GM19468 (cell line): ENCODE data around the gene FIGNL2.

Experiments used
- ATAC-seq: cut with Tn5 transposase; IDR thresholded peaks from one replicate; pipeline ENCODE4 v1.9.1; 2021; ENCODE audit warnings: mild to moderate bottlenecking, moderate library complexity, moderate number of reproducible peaks; ENCODE audit not compliant: unreplicated experiment; ENCODE audit errors: extremely low read depth

FIGNL2 gene

DNA sequence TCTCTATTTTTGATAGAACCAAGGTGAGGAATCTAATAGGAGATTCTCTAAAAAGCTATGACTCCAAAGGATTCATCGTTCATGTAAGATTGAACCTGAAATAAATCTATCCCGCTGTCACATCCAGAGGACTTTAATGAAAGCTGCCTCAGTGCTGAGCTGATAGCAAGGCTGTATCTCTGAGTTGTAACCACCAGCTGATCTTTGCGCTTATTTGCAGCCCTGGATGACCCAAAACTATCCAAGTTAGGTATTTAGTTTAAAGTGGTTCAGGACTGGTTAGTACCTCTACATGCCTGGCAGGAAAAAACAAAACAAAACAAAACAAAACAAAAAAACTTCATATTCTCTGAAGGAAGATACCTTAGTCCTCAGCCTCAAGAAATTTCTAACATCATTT lies 30.6 kb upstream of the FIGNL2 start:
- ATAC-seq = no peak

DNA sequence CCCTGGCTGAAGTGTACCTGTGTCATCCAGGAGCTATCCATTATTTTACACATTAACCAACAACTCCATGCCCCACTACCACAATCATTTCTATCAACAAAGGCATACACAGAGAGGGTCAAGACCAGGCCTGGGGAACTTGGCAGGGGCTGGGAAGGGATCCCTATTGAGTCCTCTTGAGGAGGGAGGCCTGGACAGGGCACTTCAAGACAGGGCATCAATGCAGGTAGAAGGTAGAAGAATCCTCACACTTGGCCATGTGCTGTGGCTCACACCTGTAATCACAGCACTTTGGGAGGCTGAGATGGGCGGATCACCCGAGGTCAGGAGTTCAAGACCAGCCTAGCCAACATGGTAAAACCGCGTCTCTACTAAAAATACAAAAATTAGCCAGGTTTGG lies 26.0 kb upstream of the FIGNL2 start:
- ATAC-seq = no peak

DNA sequence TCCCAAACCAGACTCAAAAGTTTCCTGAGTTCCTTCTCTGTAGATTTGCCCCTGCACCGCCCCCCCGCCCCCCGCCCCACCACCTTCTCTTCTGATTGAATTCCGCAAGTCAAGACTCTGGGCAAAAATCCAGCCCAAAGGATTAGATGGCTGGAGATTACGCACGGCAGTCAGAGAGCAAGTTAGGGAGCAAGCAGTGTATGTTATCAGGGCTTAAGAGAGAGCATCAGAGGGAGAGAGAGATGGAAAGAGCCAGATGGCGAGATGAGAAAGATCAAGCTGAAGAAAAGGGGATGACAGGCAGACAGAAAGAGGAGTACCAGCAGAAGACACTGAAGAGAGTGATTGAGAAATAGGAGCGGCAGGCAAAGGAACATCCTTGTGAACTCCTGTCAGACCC lies 25.5 kb upstream of the FIGNL2 start:
- ATAC-seq = no peak

DNA sequence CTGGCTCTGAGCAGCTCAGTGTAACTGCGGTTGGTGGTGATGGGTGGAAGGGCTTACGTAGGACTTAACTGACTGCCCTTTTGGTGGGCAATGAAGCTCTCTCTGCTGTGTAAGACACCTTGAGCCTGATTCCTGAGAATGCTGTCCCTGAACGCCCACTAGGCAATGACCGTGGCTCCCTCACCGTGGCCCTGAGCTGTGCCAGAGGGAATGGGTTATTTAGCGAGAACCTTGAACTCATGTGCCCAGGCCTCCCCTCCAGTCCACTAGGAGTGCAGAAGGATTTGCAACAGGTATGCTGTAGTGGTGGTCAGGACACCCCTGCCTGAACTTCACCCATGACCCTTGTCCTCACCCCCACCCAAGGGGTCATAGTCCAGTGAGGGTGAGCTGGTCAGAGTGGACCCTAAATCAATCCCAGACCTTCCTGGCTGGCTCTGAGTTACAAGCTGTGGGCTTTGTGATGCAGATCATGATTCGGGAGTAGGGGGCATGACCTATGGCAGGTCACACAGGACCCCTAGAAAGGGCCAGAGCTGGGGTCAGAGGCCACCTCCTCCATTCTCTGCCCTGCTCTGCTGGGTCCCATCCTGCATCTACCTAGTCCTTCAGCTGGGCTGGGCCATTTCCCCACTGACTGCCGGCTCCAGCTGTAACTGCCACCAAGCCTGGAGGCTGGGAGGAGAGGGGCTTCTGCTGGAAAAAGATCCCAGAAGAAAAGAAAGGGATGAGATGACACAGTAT lies 24.9 kb upstream of the FIGNL2 start:
- no peak for ATAC-seq

DNA sequence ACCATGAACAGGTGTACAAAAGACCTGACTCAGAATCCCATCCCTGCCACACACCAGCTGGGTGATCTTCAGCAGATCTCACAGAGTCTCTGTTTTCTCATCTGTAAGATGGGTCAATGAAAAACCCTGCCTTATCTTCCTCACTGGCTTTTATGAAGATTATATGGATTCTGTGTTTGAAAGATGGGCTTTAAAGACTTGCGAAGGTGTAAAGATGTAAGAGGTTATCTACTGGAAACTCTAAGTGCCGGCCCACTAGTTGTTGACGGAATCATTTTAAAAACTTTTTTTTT lies 24.1 kb upstream of the FIGNL2 start:
- no peak for ATAC-seq

DNA sequence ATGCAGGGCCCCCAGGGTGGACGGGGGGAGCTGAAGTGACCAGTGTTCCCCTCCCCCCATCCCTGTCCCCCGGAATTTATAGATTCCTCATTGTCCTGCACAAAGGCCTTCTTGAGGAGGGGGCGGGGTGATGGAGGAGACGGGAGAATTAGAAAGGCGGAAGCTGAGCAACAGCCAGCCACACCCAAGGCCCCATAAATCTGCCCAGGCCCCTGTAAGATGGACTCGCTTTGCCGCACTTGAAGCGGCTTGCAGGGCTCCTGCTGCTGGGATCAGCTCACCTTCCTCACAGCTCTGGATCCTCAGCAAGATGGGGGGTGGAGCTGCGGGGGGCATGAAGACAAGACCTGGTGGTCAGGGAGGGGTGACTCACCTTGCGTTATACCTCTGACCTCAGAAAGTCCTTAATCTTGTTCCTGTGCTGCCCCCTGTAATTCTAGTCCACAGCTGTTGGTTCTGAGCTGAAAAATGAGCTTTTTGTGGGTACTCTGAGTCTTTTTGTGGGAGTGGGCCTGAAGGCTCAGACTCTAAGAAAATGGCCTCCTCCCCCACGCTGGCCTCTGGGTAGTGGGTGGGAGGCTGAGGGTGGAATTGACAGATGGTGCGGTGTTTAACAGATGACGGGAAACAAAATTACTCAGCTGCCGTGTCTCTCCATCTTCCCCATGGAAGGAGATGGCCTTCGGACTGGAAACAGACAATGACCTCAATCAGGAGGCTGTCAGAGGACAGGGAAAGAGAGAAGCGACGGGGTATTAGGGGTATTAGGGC lies 23.6 kb upstream of the FIGNL2 start:
- ATAC-seq = no peak

DNA sequence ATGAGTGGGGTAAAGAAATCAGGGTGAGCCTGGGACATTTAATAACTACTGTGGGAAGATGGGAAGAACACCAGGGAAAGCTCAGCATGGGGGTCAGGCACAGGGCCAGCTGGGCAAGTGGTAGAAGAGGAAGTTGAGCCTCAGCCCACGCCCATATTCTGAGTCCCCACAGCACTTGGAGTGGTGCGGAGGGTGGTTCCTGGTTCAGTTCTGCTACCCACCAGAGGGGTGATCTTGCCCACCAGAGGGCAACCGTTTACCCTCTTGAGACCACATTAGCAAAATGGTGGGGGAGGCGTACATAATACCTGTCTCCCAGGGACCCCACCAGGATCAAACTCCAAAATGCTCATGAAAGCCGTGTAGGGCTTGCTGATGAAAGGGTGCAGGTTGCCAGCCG lies 22.6 kb upstream of the FIGNL2 start:
- no peak for ATAC-seq

DNA sequence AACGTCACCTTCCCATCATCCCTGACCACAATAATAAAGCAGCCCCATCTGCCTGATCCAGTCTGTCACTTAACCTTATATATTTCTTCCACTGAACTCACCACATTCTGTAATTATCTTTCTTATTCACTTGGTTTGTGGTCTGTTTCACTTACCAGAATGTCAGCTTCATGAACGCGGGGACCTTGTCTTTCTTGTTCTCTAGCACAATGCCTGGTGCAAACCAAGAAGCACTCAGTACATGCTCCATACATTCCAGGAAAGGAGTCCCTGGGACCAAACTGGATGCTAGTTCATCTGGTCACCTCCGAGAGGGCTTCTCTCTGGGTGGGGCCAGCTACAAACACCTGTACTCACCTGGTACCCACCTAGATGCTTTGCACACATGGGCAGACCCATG lies 22.0 kb upstream of the FIGNL2 start:
- no peak for ATAC-seq

DNA sequence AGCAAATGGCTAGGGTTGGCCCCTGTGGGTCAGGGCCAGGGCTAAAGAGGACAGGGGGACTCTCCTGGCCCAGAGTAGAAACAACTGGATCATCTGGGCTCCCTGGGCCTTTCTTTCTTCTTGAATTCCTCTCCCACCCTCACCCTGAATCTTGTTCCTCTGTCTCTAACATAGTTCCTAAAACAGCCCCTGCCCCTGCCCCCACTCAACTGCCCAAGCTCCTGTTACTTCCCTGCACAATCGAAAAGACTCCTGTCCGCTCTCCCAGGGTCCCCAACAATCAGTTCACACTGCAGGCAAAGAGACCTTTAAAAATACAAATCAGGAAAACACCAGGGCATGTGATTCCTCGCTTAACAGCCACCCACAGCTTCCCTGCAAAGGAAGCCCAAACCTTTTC lies 21.4 kb upstream of the FIGNL2 start:
- ATAC-seq = no peak

DNA sequence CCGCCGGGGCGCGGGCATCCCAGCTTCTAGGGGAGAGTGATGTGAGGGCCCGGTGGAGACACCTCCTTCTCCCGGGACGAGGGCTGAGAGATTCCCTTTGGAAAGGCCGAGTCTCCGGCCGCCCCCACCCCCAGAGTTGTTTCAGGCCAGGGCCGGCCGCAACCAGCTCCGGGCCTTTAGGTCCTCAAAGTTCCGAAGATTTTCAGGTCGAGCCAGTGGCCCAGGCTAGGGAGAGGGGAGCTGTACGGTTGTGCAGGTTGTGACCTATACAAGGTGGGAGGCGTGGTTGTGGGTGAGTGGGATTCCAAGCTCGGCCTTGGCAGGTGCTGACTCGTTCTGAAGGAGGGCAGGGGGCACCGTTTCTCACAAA lies 21.0 kb upstream of the FIGNL2 start:
- ATAC-seq = no peak

DNA sequence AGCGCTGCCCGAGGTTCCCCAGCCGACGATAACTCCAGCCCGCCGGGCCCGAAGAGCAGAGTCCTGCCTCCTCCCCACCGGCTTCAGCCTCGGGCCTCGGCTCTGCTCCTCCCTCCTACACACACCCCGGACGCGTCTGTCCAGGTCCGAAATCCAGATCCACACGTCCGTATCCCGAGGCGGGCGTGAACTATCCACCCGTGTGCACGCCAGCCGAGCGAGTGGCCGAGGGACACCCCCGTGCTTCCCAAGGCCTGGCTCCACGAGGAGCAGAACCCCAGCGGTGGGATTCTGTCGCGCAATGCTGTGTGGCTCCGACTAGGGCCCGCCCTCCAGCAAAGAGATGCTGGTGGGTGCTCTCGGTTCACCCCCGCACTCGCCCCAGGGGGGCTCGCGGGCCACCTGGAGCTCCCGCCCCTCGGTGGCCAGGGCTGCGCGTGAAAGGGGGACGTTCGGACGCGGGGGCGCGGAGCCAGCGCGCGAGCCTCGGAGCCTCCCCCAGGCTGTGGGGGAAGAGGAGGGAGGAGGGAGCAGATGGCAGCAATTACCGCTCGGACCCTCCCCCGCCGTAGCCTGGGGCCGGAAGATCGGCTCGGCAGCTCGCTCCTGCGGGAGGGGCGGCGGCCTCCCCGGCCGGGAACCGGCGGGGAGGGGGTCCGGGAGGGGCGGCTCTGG lies 20.4 kb upstream of the FIGNL2 start:
- no peak for ATAC-seq

DNA sequence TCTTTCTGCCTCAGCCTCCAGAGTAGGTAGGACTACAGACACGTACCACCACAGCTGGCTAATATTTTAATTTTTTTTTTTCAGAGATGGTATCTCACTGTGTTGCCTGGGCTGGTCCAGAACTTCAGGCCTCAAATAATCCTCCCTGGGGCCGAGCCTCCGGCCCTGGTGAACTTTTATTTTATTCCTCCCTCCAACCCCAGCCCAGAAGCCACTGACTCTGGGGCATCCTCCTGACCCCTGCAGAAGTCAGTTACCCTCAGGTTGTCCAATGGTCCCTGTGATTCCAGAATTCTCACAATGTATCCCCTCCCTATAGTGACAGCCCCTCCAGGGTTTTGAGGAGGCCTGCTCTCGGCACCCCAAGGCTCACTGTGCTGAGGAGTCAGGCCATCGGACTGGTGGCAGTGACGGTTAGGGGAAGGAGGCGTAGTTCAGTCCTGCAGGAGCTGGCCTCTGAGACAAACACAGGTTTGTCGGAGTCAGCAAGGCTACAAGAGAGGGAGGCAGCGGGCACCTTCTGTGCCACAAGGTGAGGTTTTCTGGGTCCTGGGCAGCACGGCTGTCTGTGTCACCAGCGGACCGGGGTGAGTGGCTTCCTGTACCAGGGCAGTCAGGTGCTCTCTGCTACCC lies 19.4 kb upstream of the FIGNL2 start:
- no peak for ATAC-seq

DNA sequence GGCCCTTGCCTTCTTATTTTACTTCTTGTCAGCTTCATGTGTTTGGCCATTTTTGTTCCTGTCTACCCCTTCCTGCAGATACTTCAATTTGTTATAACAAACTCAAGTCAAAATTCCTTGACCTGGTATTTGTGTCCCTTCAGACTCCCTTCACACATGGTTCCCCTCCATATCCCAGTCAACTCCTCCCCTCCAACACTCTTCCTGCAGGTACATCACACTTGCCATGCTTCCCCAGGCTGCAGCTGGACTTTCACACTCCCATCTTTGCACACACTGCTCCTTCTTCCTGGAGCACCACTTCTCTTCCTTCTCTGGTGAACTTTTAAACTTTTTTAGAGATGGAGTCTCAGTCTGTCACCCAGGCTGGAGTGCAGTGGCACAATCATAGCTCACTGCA lies 18.9 kb upstream of the FIGNL2 start:
- ATAC-seq = no peak

DNA sequence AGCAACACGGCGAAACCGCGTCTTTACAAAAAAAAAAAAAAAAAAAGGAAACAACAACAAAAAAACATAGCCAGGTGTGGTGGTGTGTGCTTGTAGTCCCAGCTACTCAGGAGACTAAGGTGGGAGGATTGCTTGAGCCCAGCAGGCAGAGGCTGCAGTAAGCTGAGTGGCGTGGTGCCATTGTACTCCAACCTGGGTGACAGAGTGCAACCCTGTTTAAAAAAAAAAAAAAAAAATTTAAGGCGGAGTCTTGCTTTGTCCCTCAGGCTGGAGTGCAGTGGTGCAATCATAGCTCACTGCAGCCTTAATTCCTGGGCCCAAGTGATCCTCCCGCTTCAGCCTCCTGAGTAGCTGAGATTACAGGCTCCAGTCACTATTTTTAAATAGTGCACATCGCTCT lies 18.2 kb upstream of the FIGNL2 start:
- ATAC-seq = no peak

DNA sequence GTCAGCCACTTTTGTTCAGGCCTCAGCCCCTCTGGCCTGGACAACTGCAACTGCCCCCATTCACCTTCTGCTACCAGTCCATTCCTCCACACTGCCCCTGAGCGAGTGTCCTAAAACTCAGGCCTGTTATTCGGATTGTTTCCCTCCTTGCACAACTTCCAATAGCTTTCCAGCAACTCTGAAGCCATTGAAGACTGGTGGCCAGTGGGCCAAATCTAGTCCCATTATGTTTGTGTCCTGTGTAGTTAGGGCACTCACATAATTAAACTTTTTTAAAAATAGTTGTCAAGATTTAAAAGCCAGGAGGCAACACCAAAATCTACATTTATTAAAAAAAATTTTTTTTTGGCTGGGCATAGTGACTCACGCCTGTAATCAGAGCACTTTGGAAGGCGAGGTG lies 17.8 kb upstream of the FIGNL2 start:
- ATAC-seq = no peak

DNA sequence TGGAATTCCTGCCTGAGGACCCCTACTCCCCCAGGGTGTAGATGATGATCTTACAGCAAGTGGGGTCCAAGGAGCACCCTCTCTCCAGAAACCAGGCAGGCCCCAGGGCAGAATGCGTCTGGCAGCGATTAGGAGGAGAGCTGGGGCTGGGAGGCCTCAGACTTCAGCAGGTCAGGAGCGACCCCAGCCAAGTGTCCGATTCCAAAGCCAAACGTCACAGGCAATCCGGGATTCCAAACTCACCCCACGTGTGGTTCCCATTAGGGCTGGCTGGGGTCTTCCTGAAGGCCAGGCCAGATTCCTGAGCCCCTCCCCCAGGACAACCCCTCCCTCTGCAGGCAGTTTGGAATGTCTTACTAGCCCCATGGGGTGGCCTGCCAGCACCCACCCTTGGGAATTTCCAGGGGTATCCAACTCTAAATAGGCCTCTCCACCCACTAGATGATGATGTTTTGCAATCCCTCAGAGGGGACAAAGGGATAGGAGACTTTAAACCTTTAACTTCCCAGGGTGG lies 17.3 kb upstream of the FIGNL2 start:
- no peak for ATAC-seq

DNA sequence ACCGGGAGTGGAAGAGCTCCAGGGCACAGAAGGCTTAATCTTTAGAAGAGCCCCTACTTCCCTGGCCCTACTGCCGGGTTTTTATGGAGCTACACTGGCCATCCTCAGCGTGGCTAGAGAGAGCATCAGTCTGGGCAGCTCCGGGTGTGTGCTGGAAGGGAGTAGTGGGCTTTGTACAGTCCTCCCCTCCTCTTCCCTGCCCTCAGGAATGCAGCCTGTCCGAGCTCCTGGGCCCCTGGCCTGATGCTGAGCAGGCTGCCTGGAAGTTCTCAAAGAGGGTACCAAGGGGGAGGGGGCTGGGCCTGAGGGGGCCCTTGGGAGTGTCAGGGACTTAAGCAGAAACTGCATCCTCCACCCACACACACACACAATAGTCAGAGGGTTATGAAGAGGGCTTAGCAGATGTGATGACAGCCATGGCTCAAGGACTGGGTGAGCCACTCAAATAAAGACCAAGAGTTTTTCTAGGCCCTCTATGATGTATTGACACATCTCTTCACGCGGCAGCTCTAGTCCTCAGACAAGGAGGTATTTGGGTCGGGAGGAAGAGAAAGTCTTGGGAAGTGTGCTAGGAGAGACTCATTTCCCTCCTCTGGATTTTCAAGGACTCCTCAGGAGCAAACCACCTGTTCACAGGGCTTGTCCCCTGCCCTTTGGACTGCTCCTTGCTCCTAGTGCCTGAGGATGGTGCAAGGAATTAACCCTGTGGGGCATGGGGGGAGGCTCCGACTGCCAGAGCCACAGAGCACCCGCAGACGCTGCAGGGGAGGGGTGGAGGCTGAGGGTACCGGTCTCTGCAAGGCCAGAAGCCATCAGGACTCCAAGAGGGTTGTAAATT lies 16.5 kb upstream of the FIGNL2 start:
- ATAC-seq = no peak

DNA sequence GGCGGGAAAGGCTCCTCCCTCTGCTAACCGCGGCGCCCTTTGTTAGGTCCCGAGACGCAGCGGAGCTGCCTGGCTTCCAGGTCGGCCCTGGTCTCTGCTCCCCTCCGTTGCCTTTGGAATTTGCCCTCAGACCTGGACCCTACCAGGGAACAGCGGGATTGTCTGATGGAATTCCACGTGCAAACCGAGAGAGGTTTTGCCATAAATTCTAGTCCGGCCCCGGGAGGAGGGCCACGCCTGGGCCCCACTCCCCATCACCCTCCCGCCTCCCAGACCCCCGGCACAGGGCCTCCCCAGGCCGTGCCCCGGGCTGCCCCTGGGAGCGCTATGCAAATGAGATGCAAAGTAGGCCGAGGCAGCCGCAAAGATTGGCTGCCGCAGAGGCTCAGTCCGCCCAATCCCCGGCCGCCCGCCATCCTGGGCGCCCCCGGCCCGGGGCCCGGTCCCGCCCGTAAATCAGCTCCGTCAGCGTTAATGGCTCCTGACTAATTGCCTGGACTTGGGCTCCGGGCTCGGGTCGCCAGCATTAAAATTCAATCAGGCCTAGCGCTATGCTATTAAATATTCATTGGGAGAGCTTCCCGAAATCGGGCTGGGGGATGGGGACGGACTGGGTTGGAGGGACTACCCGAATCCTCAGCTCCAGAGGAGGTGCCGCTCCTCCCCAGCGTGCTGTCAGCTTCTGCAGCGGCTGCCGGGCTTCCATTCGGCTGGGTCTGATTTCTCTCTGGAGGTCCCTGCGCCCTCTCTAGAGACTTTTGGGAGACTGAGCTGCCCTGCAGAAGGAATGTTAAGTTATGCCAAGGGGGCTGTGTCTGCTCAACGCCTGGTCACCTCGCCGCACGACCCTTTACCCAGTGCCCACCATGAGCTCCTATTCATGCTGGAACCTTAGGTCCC lies 15.7 kb upstream of the FIGNL2 start:
- no peak for ATAC-seq

DNA sequence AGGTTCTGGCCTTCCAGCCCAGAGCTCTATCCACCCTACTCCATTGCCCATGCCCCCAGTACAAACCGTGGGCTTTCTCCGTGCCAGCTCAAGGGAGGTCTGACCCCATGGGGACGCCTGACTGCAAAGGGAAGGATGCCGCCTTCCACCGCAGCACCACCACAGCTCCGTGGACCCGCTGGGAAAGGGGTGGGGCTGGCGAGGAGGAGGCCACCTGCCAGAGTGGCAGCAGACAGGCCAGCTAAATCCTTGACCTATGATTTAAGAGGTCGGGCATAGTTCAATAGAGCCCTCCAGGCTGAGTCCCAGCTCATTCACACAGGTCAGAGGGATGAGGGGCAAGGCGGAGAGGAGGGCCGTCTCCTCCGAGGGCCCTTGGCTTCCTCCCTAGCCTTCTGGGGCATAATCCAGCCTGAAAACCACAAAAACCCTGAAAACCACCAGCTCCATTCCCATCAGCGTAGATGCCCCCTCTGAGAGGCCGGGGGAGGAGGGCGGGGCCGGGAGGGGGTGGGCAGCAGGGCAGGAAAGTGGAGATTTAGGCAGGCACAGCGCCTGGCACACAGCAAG lies 14.9 kb upstream of the FIGNL2 start:
- ATAC-seq = no peak
